Measurements from ENCODE around the gene ADGRL2.

DNA sequence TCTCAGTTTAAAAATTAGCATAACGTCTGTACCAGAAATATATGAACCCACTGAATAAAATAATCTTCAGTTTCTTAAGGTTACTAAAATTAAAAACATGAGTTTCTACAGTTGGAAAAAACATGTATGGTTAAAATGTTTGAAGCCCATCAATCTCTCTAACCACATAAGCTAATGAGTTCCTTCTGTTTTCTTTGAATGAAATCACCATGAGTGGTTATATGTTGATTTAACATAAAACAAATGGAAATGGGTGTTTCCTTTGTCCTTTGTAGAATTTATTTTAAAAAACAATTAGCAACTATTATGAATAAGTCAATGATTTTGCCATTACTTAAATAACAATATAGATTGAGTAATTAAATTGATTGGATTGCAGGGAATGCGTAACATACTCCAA is 3.0 kb upstream of the ADGRL2 start:
- no peak for TF ChIP-seq POLR2AphosphoS5 (IDR thresholded peaks at IDR 0.05; ENCODE audit: low read depth, low read length)
- no peak for TF ChIP-seq CHD2 (IDR thresholded peaks at IDR 0.05; ENCODE audit: low read length, partially characterized antibody)
- TF ChIP-seq, protein P1, sequence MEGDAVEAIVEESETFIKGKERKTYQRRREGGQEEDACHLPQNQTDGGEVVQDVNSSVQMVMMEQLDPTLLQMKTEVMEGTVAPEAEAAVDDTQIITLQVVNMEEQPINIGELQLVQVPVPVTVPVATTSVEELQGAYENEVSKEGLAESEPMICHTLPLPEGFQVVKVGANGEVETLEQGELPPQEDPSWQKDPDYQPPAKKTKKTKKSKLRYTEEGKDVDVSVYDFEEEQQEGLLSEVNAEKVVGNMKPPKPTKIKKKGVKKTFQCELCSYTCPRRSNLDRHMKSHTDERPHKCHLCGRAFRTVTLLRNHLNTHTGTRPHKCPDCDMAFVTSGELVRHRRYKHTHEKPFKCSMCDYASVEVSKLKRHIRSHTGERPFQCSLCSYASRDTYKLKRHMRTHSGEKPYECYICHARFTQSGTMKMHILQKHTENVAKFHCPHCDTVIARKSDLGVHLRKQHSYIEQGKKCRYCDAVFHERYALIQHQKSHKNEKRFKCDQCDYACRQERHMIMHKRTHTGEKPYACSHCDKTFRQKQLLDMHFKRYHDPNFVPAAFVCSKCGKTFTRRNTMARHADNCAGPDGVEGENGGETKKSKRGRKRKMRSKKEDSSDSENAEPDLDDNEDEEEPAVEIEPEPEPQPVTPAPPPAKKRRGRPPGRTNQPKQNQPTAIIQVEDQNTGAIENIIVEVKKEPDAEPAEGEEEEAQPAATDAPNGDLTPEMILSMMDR (IDR thresholded peaks at IDR 0.05), result no peak
- TF ChIP-seq GATA2 (CRISPR knock-in tag; IDR thresholded peaks at IDR 0.05), result no peak
- TF ChIP-seq ELF1 (IDR thresholded peaks at IDR 0.05), result no peak

Data from SK-N-SH (cell line).